K562 (cell line): Measurements from ENCODE around the gene SCARF2. TPM values are rescaled to one million over a fixed set of nuclear protein-coding genes. Genes with fewer than 3 reads are reported as not detected.
A peak's percentile ranks its signal among the peaks of the same experiment; 100 is the strongest.

ENCODE experiments used
- CCNT2 ChIP-seq: IDR thresholded peaks from 2 replicates; pipeline ENCODE4 v1.6.1; 2011; ENCODE audit warnings: borderline replicate concordance, low read depth, mild to moderate bottlenecking, moderate library complexity, mixed read lengths, low read length; ENCODE audit not compliant: insufficient read length; ENCODE audit errors: extremely low read depth
- CEBPG ChIP-seq, 3 experiments: fragments of 200-800 bp in 1 of 3; sonication (Bioruptor generic) in 1 of 3; sonication (generic) in 1 of 3; formaldehyde crosslinking in 1 of 3; IDR thresholded peaks in 2 of 3; conservative IDR thresholded peaks in 1 of 3; 2 replicates each; pipeline versions ENCODE4 v1.6.1 to v1.8.0; 2016 to 2022; ENCODE audit warnings: missing compliant biosample characterization in 2 of 3, missing genetic modification characterization in 2 of 3, mild to moderate bottlenecking in 1 of 3, missing genetic modification reagents in 1 of 3
- CHD2 ChIP-seq: IDR thresholded peaks from 2 replicates; pipeline ENCODE4 v1.6.1; 2011; ENCODE audit warnings: low read depth, low read length
- ESRRB ChIP-seq: fragments of 250-450 bp; sonication (Bioruptor Pico); IDR thresholded peaks from 2 replicates; pipeline ENCODE4 v1.5.0; 2020; ENCODE audit warnings: mild to moderate bottlenecking, moderate library complexity, borderline replicate concordance
- FOSL1 ChIP-seq: fragments of 200-800 bp; sonication (Bioruptor generic); conservative IDR thresholded peaks from 2 replicates; pipeline ENCODE4 v1.6.1; 2016; ENCODE audit warnings: missing genetic modification characterization, missing compliant biosample characterization
- HMGXB4 ChIP-seq: sonication (generic); formaldehyde crosslinking; IDR thresholded peaks from 2 replicates; pipeline ENCODE4 v1.8.1; 2023; ENCODE audit warnings: mild to moderate bottlenecking, missing genetic modification reagents
- IRF2 ChIP-seq: sonication (generic); formaldehyde crosslinking; IDR thresholded peaks from 2 replicates; pipeline ENCODE4 v1.8.1; 2022; ENCODE audit warnings: mild to moderate bottlenecking, missing genetic modification reagents
- NUFIP1 ChIP-seq: fragments of 450-650 bp; IDR thresholded peaks from 2 replicates; pipeline ENCODE4 v1.6.1; 2018; ENCODE audit not compliant: partially characterized antibody
- POLR2A ChIP-seq: fragments of 450-650 bp; conservative IDR thresholded peaks from 2 replicates; pipeline ENCODE4 v1.6.1; 2016
- RBFOX2 ChIP-seq: fragments of 200-400 bp; formaldehyde crosslinking; IDR thresholded peaks from 2 replicates; pipeline ENCODE4 v1.6.1; 2017; ENCODE audit warnings: low read depth, mild to moderate bottlenecking, low read length, moderate library complexity
- RBM14 ChIP-seq: fragments of 200-400 bp; formaldehyde crosslinking; IDR thresholded peaks from 2 replicates; pipeline ENCODE4 v1.6.1; 2018; ENCODE audit warnings: low read depth, mild to moderate bottlenecking, low read length, moderate library complexity, borderline replicate concordance; ENCODE audit not compliant: insufficient read depth
- RNF219 ChIP-seq: fragments of 250-450 bp; sonication (Bioruptor Pico); IDR thresholded peaks from 2 replicates; pipeline ENCODE4 v1.5.0; 2022; ENCODE audit warnings: mild to moderate bottlenecking
- SAFB ChIP-seq: fragments of 200-400 bp; formaldehyde crosslinking; IDR thresholded peaks from 2 replicates; pipeline ENCODE4 v1.6.1; 2017; ENCODE audit warnings: low read depth, low read length, borderline replicate concordance
- SETDB1 ChIP-seq: IDR thresholded peaks from one replicate; pipeline ENCODE4 v1.6.1; 2012; ENCODE audit warnings: low read length, control low read depth, inconsistent platforms
- SLC30A9 ChIP-seq: fragments of 250-450 bp; sonication (Bioruptor Pico); IDR thresholded peaks from 2 replicates; pipeline ENCODE4 v1.8.0; 2022; ENCODE audit warnings: mild to moderate bottlenecking, moderate library complexity
- SRSF3 ChIP-seq: fragments of 200-400 bp; formaldehyde crosslinking; IDR thresholded peaks from 2 replicates; pipeline ENCODE4 v1.6.1; 2016; ENCODE audit warnings: mild to moderate bottlenecking, low read length, moderate library complexity; ENCODE audit not compliant: insufficient read depth
- XRCC3 ChIP-seq: fragments of 450-650 bp; IDR thresholded peaks from 2 replicates; pipeline ENCODE4 v1.6.1; 2017; ENCODE audit warnings: mild to moderate bottlenecking, moderate library complexity
- XRCC4 ChIP-seq: IDR thresholded peaks from one replicate; pipeline ENCODE4 v1.6.1; 2011; ENCODE audit not compliant: insufficient read depth, insufficient read length; ENCODE audit errors: extremely low read depth
- ZBTB49 ChIP-seq: sonication (generic); formaldehyde crosslinking; IDR thresholded peaks from 2 replicates; pipeline ENCODE4 v1.8.0; 2022; ENCODE audit warnings: missing genetic modification reagents, mild to moderate bottlenecking, borderline replicate concordance
- ZNF436 ChIP-seq: fragments of 250-450, 450-650 bp; sonication (Bioruptor Pico); formaldehyde crosslinking; IDR thresholded peaks from 2 replicates; pipeline ENCODE4 v1.7.0; 2020; ENCODE audit warnings: mild to moderate bottlenecking
- ZNF707 ChIP-seq: fragments of 250-450 bp; sonication (Bioruptor Pico); conservative IDR thresholded peaks from 2 replicates; pipeline ENCODE4 v1.8.0; 2022; ENCODE audit warnings: inconsistent platforms, mild to moderate bottlenecking, moderate library complexity
- polyA plus RNA-seq, 8 experiments: library from polyadenylated mRNA; depleted of rRNA in 4 of 8; stranded (reverse) in 5 of 8; unstranded in 3 of 8; fragments of >200 nt; fragmentation: Nextera tagmentation in 2 of 8; fragmentation: Illumina TruSeq in 1 of 8; extraction: Ambion mirVana in 2 of 8; extraction: Trizol in 1 of 8; gene quantifications; 2 replicates each; pipeline versions ENCODE4 v1.2.1 to v1.2.3, GENCODE V29; 2011 to 2014; ENCODE audit warnings: inconsistent platforms in 1 of 8, missing spikeins in 1 of 8
- total RNA-seq, 7 experiments: library from RNA; depleted of rRNA in 6 of 7; stranded (reverse); fragments of >200 nt in 6 of 7; fragmentation: Illumina TruSeq in 2 of 7; extraction: Trizol in 2 of 7; gene quantifications; 2 replicates each; pipeline versions ENCODE4 v1.2.1 to v1.2.3, GENCODE V29; 2011 to 2021; ENCODE audit warnings: low replicate concordance in 1 of 7

SCARF2 gene
- total and polyA plus RNA-seq, 9 of the 15 experiments (the other 6 are each of a cell fraction or from before 2014, with no cell fraction given): 0.06 to 0.32 (median 0.21) TPM; not detected in 5

- TF ChIP-seq ESRRB (CRISPR knock-in tag): no peak
- TF ChIP-seq RBFOX2: peak; percentile 36
- no peak for TF ChIP-seq SLC30A9 (CRISPR knock-in tag)
- peak; percentile 8; the same call in 1 of the 2 replicates for TF ChIP-seq IRF2
- no peak for TF ChIP-seq SRSF3
- peak; percentile 50; the same call in 1 of the 2 replicates for TF ChIP-seq SAFB
- 0 out of 2 replicates have a peak, but pooled peaks have one; percentile 2 for TF ChIP-seq CEBPG (CRISPR knock-in tag; IDR thresholded peaks at IDR 0.05)
- TF ChIP-seq CEBPG (tag; conservative IDR thresholded peaks at IDR 0.05 in 1 of 2, IDR thresholded peaks at IDR 0.05 in 1 of 2): no peak
- no peak for TF ChIP-seq ZNF707 (CRISPR knock-in tag)
- no peak for TF ChIP-seq RNF219 (CRISPR knock-in tag)
- TF ChIP-seq CHD2: no peak
- TF ChIP-seq CCNT2: no peak
- TF ChIP-seq SETDB1: peak; percentile 48
- 0 out of 2 replicates have a peak, but pooled peaks have one; percentile 70 for TF ChIP-seq RBM14
- no peak for TF ChIP-seq XRCC3
- no peak for TF ChIP-seq NUFIP1
- TF ChIP-seq ZBTB49 (CRISPR knock-in tag): no peak
- TF ChIP-seq FOSL1 (tag): no peak
- TF ChIP-seq POLR2A: 0 out of 2 replicates have a peak, but pooled peaks have one; percentile 5
- TF ChIP-seq ZNF436 (CRISPR knock-in tag): no peak
- TF ChIP-seq XRCC4: no peak
- TF ChIP-seq HMGXB4 (CRISPR knock-in tag): 0 out of 2 replicates have a peak, but pooled peaks have one; percentile 27
Observed at GRCh38 chr22:20405931-20406685, 31.5 kb downstream of the SCARF2 start (continued).
